Measurements from ENCODE around the gene WNK2. TPM values are rescaled to one million over a fixed set of nuclear protein-coding genes. Genes with fewer than 3 reads are reported as not detected.

WNK2 gene
- polyA plus RNA-seq, 1 experiment = not detected

GRCh38 chr9:93268551-93269314 is 84.8 kb downstream of the WNK2 start:
- no peaks in the 10 kb centered on the region for H3K36me3 ChIP-seq (ENCODE audit: control insufficient read depth, insufficient read depth, low read length)
- DNase-seq (ENCODE audit: low read depth) = no peak
- no peaks in the 10 kb centered on the region for H3K27me3 ChIP-seq (ENCODE audit: control insufficient read depth, insufficient read depth, low read length)
- CTCF ChIA-PET = no interaction called here
- POLR2A ChIA-PET = no interaction called here
- H3K4me3 ChIP-seq (ENCODE audit: low read depth, low read length) = no peak overlapping the region
- no peak for TF ChIP-seq CTCF (IDR thresholded peaks at IDR 0.05; ENCODE audit: insufficient read depth, low read depth, low read length)

- no peak for DNase-seq (ENCODE audit: low read depth)
- Histone ChIP-seq H3K27me3 (ENCODE audit: control insufficient read depth, insufficient read depth, low read length) (no peaks in the 10 kb centered on the region), H3K36me3 (ENCODE audit: control insufficient read depth, insufficient read depth, low read length) (no peaks in the 10 kb centered on the region), H3K4me3 (ENCODE audit: low read depth, low read length) (no peak overlapping the region)
- ChIA-PET CTCF (no interaction called here), POLR2A (no interaction called here)
- no peak for TF ChIP-seq CTCF (IDR thresholded peaks at IDR 0.05; ENCODE audit: insufficient read depth, low read depth, low read length)
Measured at GRCh38 chr9:93270976-93271375, 87.0 kb downstream of the WNK2 start.

GRCh38 chr9:93276973-93277372 is 93.0 kb downstream of the WNK2 start:
- no peaks in the 10 kb centered on the region for H3K36me3 ChIP-seq (ENCODE audit: control insufficient read depth, insufficient read depth, low read length)
- no peak overlapping the region for H3K4me3 ChIP-seq (ENCODE audit: low read depth, low read length)
- TF ChIP-seq CTCF (IDR thresholded peaks at IDR 0.05; ENCODE audit: insufficient read depth, low read depth, low read length) = no peak
- no peak for DNase-seq (ENCODE audit: low read depth)
- H3K27me3 ChIP-seq (ENCODE audit: control insufficient read depth, insufficient read depth, low read length) = no peaks in the 10 kb centered on the region
- ChIA-PET POLR2A (no interaction called here), CTCF (no interaction called here)

- H3K27me3 ChIP-seq (ENCODE audit: control insufficient read depth, insufficient read depth, low read length) = no peaks in the 10 kb centered on the region
- DNase-seq (ENCODE audit: low read depth) = no peak
- H3K36me3 ChIP-seq (ENCODE audit: control insufficient read depth, insufficient read depth, low read length) = no peaks in the 10 kb centered on the region
- CTCF ChIA-PET = no interaction called here
- no peak for TF ChIP-seq CTCF (IDR thresholded peaks at IDR 0.05; ENCODE audit: insufficient read depth, low read depth, low read length)
- POLR2A ChIA-PET = no interaction called here
- H3K4me3 ChIP-seq (ENCODE audit: low read depth, low read length) = no peak overlapping the region
Measured at GRCh38 chr9:93278144-93278543, 94.2 kb downstream of the WNK2 start.

GRCh38 chr9:93280661-93281259 is 96.8 kb downstream of the WNK2 start:
- ChIA-PET POLR2A (no interaction called here), CTCF (no interaction called here)
- Histone ChIP-seq H3K4me3 (ENCODE audit: low read depth, low read length) (no peak overlapping the region), H3K27me3 (ENCODE audit: control insufficient read depth, insufficient read depth, low read length) (no peaks in the 10 kb centered on the region), H3K36me3 (ENCODE audit: control insufficient read depth, insufficient read depth, low read length) (no peaks in the 10 kb centered on the region)
- no peak for DNase-seq (ENCODE audit: low read depth)
- TF ChIP-seq CTCF (IDR thresholded peaks at IDR 0.05; ENCODE audit: insufficient read depth, low read depth, low read length) = no peak
